Activated CD4-positive, alpha-beta T cell treated with anti-CD3 and anti-CD28 coated beads, Interleukin-2, amount 50 U/mL, for 16 hours (primary cell): Measurements from ENCODE around the gene CACNA1B.
"Not testable (repeated sequence)": the region's sequence is repeated elsewhere in the genome, so short reads cannot be mapped to it uniquely, and the experiment has no call there.

Experiments
- DNase-seq: peaks from one replicate; pipeline ENCODE4 v3.0.0-alpha.2; 2020

Gene CACNA1B

GRCh38 chr9:138104251-138105122 lies 226.9 kb downstream of the CACNA1B start:
- DNase-seq: no peak

GRCh38 chr9:138105123-138105415 lies 227.5 kb downstream of the CACNA1B start:
- DNase-seq: no peak

- no peak for DNase-seq
These were observed 228.3 kb downstream of the CACNA1B start for GRCh38 chr9:138105561-138106505.

- not testable (repeated sequence) for DNase-seq
These were observed 229.5 kb downstream of the CACNA1B start for GRCh38 chr9:138107039-138107438.

GRCh38 chr9:138111607-138112006 lies 234.0 kb downstream of the CACNA1B start:
- no peak for DNase-seq

- no peak for DNase-seq
These were observed 234.6 kb downstream of the CACNA1B start for GRCh38 chr9:138112090-138112748.

GRCh38 chr9:138112791-138113600 lies 235.4 kb downstream of the CACNA1B start:
- DNase-seq: no peak

GRCh38 chr9:138113701-138114325 lies 236.2 kb downstream of the CACNA1B start:
- DNase-seq: not testable (repeated sequence)

GRCh38 chr9:138114501-138115245 lies 237.1 kb downstream of the CACNA1B start:
- no peak for DNase-seq

- no peak for DNase-seq
These were observed 237.9 kb downstream of the CACNA1B start for GRCh38 chr9:138115506-138115905.

- no peak for DNase-seq
These were observed 238.9 kb downstream of the CACNA1B start for GRCh38 chr9:138116521-138116920.

GRCh38 chr9:138117101-138117750 lies 239.6 kb downstream of the CACNA1B start:
- no peak for DNase-seq

- DNase-seq: no peak
These were observed 240.3 kb downstream of the CACNA1B start for GRCh38 chr9:138117836-138118235.

- no peak for DNase-seq
These were observed 241.1 kb downstream of the CACNA1B start for GRCh38 chr9:138118601-138119071.

- DNase-seq: no peak
These were observed 241.8 kb downstream of the CACNA1B start for GRCh38 chr9:138119202-138120027.

GRCh38 chr9:138120072-138120471 lies 242.5 kb downstream of the CACNA1B start:
- no peak for DNase-seq

GRCh38 chr9:138120511-138121437 lies 243.2 kb downstream of the CACNA1B start:
- no peak for DNase-seq

- DNase-seq: no peak
These were observed 244.0 kb downstream of the CACNA1B start for GRCh38 chr9:138121438-138122050.
